ENCODE data around the gene RBP5.

The RBP5 gene

GRCh38 chr12:7128681-7129286 is at the start of gene RBP5:
TSS of gene RBP5 (minus strand) at chr12:7128889. CDS start at chr12:7128775, 114 bp downstream.
- DNase-seq (ENCODE audit: insufficient read length, low spot score) = no peak
- no peak for FAIRE-seq

GRCh38 chr12:7178481-7178880 is 49.8 kb upstream of the RBP5 start:
- TF ChIP-seq CTCF (IDR thresholded peaks at IDR 0.05; ENCODE audit: insufficient read depth, missing control alignments) = no peak
- no peak for DNase-seq (ENCODE audit: insufficient read length, low spot score)
- no peak for FAIRE-seq

More at GRCh38 chr12:7128681-7129286, at the start of gene RBP5:
- TF ChIP-seq CTCF (IDR thresholded peaks at IDR 0.05; ENCODE audit: insufficient read depth, missing control alignments) = no peak

GRCh38 chr12:7176595-7176994 is 47.9 kb upstream of the RBP5 start:
- DNase-seq (ENCODE audit: insufficient read length, low spot score) (no peak), FAIRE-seq (no peak)
- TF ChIP-seq CTCF (IDR thresholded peaks at IDR 0.05; ENCODE audit: insufficient read depth, missing control alignments) = no peak

- no peak for TF ChIP-seq CTCF (IDR thresholded peaks at IDR 0.05; ENCODE audit: insufficient read depth, missing control alignments)
- no peak for FAIRE-seq
- no peak for DNase-seq (ENCODE audit: insufficient read length, low spot score)
Measured at GRCh38 chr12:7175493-7175892, 46.8 kb upstream of the RBP5 start.

GRCh38 chr12:7171854-7172253 is 43.2 kb upstream of the RBP5 start:
- FAIRE-seq (no peak), DNase-seq (ENCODE audit: insufficient read length, low spot score) (no peak)
- TF ChIP-seq CTCF (IDR thresholded peaks at IDR 0.05; ENCODE audit: insufficient read depth, missing control alignments) = no peak

- no peak for FAIRE-seq
- TF ChIP-seq CTCF (IDR thresholded peaks at IDR 0.05; ENCODE audit: insufficient read depth, missing control alignments) = no peak
- DNase-seq (ENCODE audit: insufficient read length, low spot score) = no peak
Measured at GRCh38 chr12:7169951-7170350, 41.3 kb upstream of the RBP5 start.

GRCh38 chr12:7162691-7163114 is 34.0 kb upstream of the RBP5 start:
- peak; percentile 39 for TF ChIP-seq CTCF (IDR thresholded peaks at IDR 0.05; ENCODE audit: insufficient read depth, missing control alignments)
- FAIRE-seq = no peak
- DNase-seq (ENCODE audit: insufficient read length, low spot score) = no peak

Measured in D721Med (cell line).